WTC11 (cell line): Measurements from ENCODE around the gene PGAP3. TPM values are rescaled to one million over a fixed set of nuclear protein-coding genes. Genes with fewer than 3 reads are reported as not detected.

Source experiments
- ATAC-seq: fragments of 200-7000 bp; cut with Tn5 transposase; 2 replicates; pipeline ENCODE4 v1.10.0; 2021; ENCODE audit warnings: mild to moderate bottlenecking, moderate library complexity
- CTCF ChIA-PET: fragments of 300-600 bp; sonication (Branson Sonifier 250); formaldehyde crosslinking; loops from one replicate; lab custom pipeline; 2021; ENCODE audit warnings: antibody characterized with exemption; lab: Charles Lee
- POLR2A ChIA-PET: fragments of 350-600 bp; sonication (Branson Sonifier 250); formaldehyde crosslinking; loops from one replicate; lab custom pipeline; 2021; ENCODE audit warnings: antibody characterized with exemption; lab: Charles Lee
- DNase-seq: peaks from one replicate; pipeline ENCODE4 v3.0.0; 2021; ENCODE audit warnings: low spot score
- H3K27ac Mint-ChIP-seq: 2 replicates; pipeline ENCODE4 v1.8.0; 2021; ENCODE audit warnings: mixed read lengths
- H3K27me3 Mint-ChIP-seq: 2 replicates; pipeline ENCODE4 v1.8.0; 2021; ENCODE audit warnings: low read depth, mild to moderate bottlenecking, moderate library complexity, mixed read lengths
- H3K36me3 Mint-ChIP-seq: 2 replicates; pipeline ENCODE4 v1.8.0; 2021; ENCODE audit warnings: mixed read lengths
- H3K4me1 Mint-ChIP-seq: 2 replicates; pipeline ENCODE4 v1.8.0; 2022; ENCODE audit warnings: mixed read lengths
- H3K4me3 Mint-ChIP-seq: 2 replicates; pipeline ENCODE4 v1.8.0; 2021; ENCODE audit warnings: mild to moderate bottlenecking, moderate library complexity, mixed read lengths
- H3K9me3 Mint-ChIP-seq: 2 replicates; pipeline ENCODE4 v1.8.0; 2021; ENCODE audit warnings: mixed read lengths
- AFF4 ChIP-seq: sonication (generic); formaldehyde crosslinking; IDR thresholded peaks from 2 replicates; pipeline ENCODE4 v1.8.1; 2023; ENCODE audit warnings: mild to moderate bottlenecking, missing genetic modification reagents, borderline replicate concordance
- ARID4B ChIP-seq: sonication (generic); formaldehyde crosslinking; IDR thresholded peaks from 2 replicates; pipeline ENCODE4 v1.8.0; 2023; ENCODE audit warnings: missing genetic modification reagents, mild to moderate bottlenecking, borderline replicate concordance
- FOXJ3 ChIP-seq: sonication (generic); formaldehyde crosslinking; IDR thresholded peaks from 2 replicates; pipeline ENCODE4 v1.9.0; 2021; ENCODE audit warnings: missing genetic modification reagents, mild to moderate bottlenecking, borderline replicate concordance
- FOXK1 ChIP-seq: sonication (generic); formaldehyde crosslinking; IDR thresholded peaks from 2 replicates; pipeline ENCODE4 v1.8.0; 2022; ENCODE audit warnings: mild to moderate bottlenecking, moderate library complexity, missing genetic modification reagents
- MAX ChIP-seq: sonication (generic); formaldehyde crosslinking; IDR thresholded peaks from 2 replicates; pipeline ENCODE4 v1.8.0; 2022; ENCODE audit warnings: mild to moderate bottlenecking, missing genetic modification reagents
- MLX ChIP-seq: sonication (generic); formaldehyde crosslinking; IDR thresholded peaks from 2 replicates; pipeline ENCODE4 v1.8.1; 2023; ENCODE audit warnings: mild to moderate bottlenecking, missing genetic modification reagents, moderate library complexity
- MYBL2 ChIP-seq: sonication (generic); formaldehyde crosslinking; IDR thresholded peaks from 2 replicates; pipeline ENCODE4 v1.8.1; 2023; ENCODE audit warnings: mild to moderate bottlenecking, moderate library complexity, missing genetic modification reagents
- NFATC4 ChIP-seq: fragments of 250-450 bp; sonication (Bioruptor Pico); IDR thresholded peaks from 2 replicates; pipeline ENCODE4 v1.9.0; 2021; ENCODE audit warnings: mild to moderate bottlenecking
- OVOL2 ChIP-seq: fragments of 250-450 bp; sonication (Bioruptor Pico); IDR thresholded peaks from 2 replicates; pipeline ENCODE4 v1.9.0; 2021; ENCODE audit warnings: mild to moderate bottlenecking, borderline replicate concordance
- RORB ChIP-seq: fragments of 250-450 bp; sonication (Bioruptor Pico); IDR thresholded peaks from 2 replicates; pipeline ENCODE4 v1.9.0; 2021; ENCODE audit warnings: mild to moderate bottlenecking
- SP1 ChIP-seq: sonication (generic); formaldehyde crosslinking; conservative IDR thresholded peaks from 2 replicates; pipeline ENCODE4 v1.8.1; 2022; ENCODE audit warnings: missing genetic modification reagents
- TEAD1 ChIP-seq: sonication (generic); formaldehyde crosslinking; IDR thresholded peaks from 2 replicates; pipeline ENCODE4 v1.8.0; 2022; ENCODE audit warnings: mild to moderate bottlenecking, missing genetic modification reagents
- ZNF263 ChIP-seq: sonication (generic); formaldehyde crosslinking; IDR thresholded peaks from 2 replicates; pipeline ENCODE4 v1.8.1; 2022; ENCODE audit warnings: low read depth, mild to moderate bottlenecking, moderate library complexity, missing genetic modification reagents
- ZNF425 ChIP-seq: fragments of 250-450 bp; sonication (Bioruptor Pico); conservative IDR thresholded peaks from 2 replicates; pipeline ENCODE4 v1.9.0; 2021; ENCODE audit warnings: mild to moderate bottlenecking
- ZNF671 ChIP-seq: fragments of 250-450 bp; sonication (Bioruptor Pico); IDR thresholded peaks from 2 replicates; pipeline ENCODE4 v1.8.0; 2021; ENCODE audit warnings: mild to moderate bottlenecking
- total RNA-seq: library from RNA; stranded (reverse); gene quantifications from 3 replicates; pipeline ENCODE4 v1.2.3, GENCODE V29; 2021
- TF ChIP-seq, protein P1 (sequence below): sonication (generic); formaldehyde crosslinking; IDR thresholded peaks from 2 replicates; pipeline ENCODE4 v1.8.1; 2022; ENCODE audit warnings: low read depth, missing genetic modification reagents, borderline replicate concordance
- TF ChIP-seq, protein P2 (sequence below): sonication (generic); formaldehyde crosslinking; IDR thresholded peaks from 2 replicates; pipeline ENCODE4 v1.8.1; 2022; ENCODE audit warnings: mild to moderate bottlenecking, moderate library complexity, missing genetic modification reagents
- TF ChIP-seq, protein P3 (sequence below): sonication (generic); formaldehyde crosslinking; IDR thresholded peaks from 2 replicates; pipeline ENCODE4 v1.8.0; 2023; ENCODE audit warnings: mild to moderate bottlenecking, missing genetic modification reagents

The PGAP3 gene
- total RNA-seq, 1 experiment from 2014 or later: 24.9 TPM

DNA sequence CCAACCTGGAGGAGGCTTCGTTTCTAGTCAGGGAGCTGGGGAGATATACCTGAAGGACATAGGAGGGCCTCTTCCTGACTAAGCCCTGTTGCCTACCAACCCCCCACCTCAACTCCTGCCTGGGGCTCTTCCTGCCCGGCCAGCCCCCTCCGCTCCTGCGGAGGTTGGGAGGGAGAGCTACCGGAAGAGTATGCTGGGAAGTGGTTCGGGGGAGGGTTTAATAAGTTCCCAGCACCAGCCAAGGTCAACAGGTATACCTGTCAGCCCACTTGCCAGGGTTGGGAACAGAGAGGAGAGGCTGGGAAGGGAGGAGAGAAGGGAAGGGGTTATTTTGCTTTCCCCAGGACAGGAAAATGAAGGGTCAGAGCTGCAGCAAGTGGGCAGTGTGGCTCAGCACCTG is 56.5 kb downstream of the PGAP3 start:
- Mint-ChIP-seq H3K4me3 (peak overlapping the region; percentile 46), H3K27ac (peak overlapping the region; percentile 95), H3K4me1 (peaks cover 84% of the 10 kb centered on the region), H3K36me3 (no peaks in the 10 kb centered on the region), H3K27me3 (peaks cover 18% of the 10 kb centered on the region), H3K9me3 (no peaks in the 10 kb centered on the region)
- DNase-seq (peak; percentile 49), ATAC-seq (peak; percentile 76)
- TF ChIP-seq NFATC4 (CRISPR knock-in tag) (no peak), FOXK1 (CRISPR knock-in tag) (no peak), MYBL2 (CRISPR knock-in tag) (no peak), ZNF671 (CRISPR knock-in tag) (no peak), MLX (CRISPR knock-in tag) (no peak), RORB (CRISPR knock-in tag) (no peak), TEAD1 (CRISPR knock-in tag) (0 out of 2 replicates have a peak, but pooled peaks have one; percentile 71), SP1 (CRISPR knock-in tag) (peak; percentile 63; the same call in 1 of the 2 replicates), MAX (no peak), ZNF425 (CRISPR knock-in tag) (no peak), ZNF263 (CRISPR knock-in tag) (no peak), ARID4B (CRISPR knock-in tag) (no peak), AFF4 (CRISPR knock-in tag) (no peak), FOXJ3 (CRISPR knock-in tag) (no peak), OVOL2 (CRISPR knock-in tag) (no peak)
- TF ChIP-seq, protein P1, sequence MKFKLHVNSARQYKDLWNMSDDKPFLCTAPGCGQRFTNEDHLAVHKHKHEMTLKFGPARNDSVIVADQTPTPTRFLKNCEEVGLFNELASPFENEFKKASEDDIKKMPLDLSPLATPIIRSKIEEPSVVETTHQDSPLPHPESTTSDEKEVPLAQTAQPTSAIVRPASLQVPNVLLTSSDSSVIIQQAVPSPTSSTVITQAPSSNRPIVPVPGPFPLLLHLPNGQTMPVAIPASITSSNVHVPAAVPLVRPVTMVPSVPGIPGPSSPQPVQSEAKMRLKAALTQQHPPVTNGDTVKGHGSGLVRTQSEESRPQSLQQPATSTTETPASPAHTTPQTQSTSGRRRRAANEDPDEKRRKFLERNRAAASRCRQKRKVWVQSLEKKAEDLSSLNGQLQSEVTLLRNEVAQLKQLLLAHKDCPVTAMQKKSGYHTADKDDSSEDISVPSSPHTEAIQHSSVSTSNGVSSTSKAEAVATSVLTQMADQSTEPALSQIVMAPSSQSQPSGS (CRISPR knock-in tag): no peak
- TF ChIP-seq, protein P2, sequence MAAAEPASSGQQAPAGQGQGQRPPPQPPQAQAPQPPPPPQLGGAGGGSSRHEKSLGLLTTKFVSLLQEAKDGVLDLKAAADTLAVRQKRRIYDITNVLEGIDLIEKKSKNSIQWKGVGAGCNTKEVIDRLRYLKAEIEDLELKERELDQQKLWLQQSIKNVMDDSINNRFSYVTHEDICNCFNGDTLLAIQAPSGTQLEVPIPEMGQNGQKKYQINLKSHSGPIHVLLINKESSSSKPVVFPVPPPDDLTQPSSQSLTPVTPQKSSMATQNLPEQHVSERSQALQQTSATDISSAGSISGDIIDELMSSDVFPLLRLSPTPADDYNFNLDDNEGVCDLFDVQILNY (CRISPR knock-in tag): no peak
- TF ChIP-seq, protein P3, sequence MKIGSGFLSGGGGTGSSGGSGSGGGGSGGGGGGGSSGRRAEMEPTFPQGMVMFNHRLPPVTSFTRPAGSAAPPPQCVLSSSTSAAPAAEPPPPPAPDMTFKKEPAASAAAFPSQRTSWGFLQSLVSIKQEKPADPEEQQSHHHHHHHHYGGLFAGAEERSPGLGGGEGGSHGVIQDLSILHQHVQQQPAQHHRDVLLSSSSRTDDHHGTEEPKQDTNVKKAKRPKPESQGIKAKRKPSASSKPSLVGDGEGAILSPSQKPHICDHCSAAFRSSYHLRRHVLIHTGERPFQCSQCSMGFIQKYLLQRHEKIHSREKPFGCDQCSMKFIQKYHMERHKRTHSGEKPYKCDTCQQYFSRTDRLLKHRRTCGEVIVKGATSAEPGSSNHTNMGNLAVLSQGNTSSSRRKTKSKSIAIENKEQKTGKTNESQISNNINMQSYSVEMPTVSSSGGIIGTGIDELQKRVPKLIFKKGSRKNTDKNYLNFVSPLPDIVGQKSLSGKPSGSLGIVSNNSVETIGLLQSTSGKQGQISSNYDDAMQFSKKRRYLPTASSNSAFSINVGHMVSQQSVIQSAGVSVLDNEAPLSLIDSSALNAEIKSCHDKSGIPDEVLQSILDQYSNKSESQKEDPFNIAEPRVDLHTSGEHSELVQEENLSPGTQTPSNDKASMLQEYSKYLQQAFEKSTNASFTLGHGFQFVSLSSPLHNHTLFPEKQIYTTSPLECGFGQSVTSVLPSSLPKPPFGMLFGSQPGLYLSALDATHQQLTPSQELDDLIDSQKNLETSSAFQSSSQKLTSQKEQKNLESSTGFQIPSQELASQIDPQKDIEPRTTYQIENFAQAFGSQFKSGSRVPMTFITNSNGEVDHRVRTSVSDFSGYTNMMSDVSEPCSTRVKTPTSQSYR (CRISPR knock-in tag): peak; percentile 83
- CTCF ChIA-PET: interaction anchor here (0.7 to 23.6 kb wide), 14 partner anchors 8 to 322 kb away, joined by 3 to 876 read pairs (median 4); partner anchors contain the start of genes PNMT, PPP1R1B and TCAP
- POLR2A ChIA-PET: interaction anchor here (0.8 kb wide), 1 partner anchor 14 kb away, joined by 5 read pairs; no protein-coding TSS in a partner anchor
